ENCODE results near the gene TMEM245. TPM values are rescaled to one million over a fixed set of nuclear protein-coding genes. Genes with fewer than 3 reads are reported as not detected.

The TMEM245 gene
- total RNA-seq, 1 experiment from 2014 or later: 54.0 TPM

GRCh38 chr9:109052416-109052815, 67.3 kb downstream of the TMEM245 start:
- ChIA-PET POLR2A (no interaction called here), CTCF (no interaction called here)
- no peak for DNase-seq (ENCODE audit: low read depth, low spot score)
- Histone ChIP-seq H3K36me3 (ENCODE audit: control insufficient read depth, insufficient read depth, low read length) (peaks cover 28% of the 10 kb centered on the region), H3K9me3 (ENCODE audit: control insufficient read depth, insufficient read depth, low read depth, low read length) (no peaks in the 10 kb centered on the region), H3K27me3 (ENCODE audit: control insufficient read depth, insufficient read depth, low read length) (no peaks in the 10 kb centered on the region), H3K4me1 (ENCODE audit: control insufficient read depth, insufficient read depth, low read length) (no peaks in the 10 kb centered on the region), H3K4me3 (ENCODE audit: low read depth in 2 of 2, low read length in 2 of 2) (no peak overlapping the region), H3K27ac (ENCODE audit: low read length) (no peak overlapping the region)
- no peak for ATAC-seq
- in situ Hi-C loops (cut with HindIII; ENCODE audit: low pct_unique_long_range_greater_than_20kb, low sequenced_read_pairs) (no loop called here), intact Hi-C loops (cut with micrococcal nuclease; ENCODE audit: unreplicated experiment) (no loop called here)
- no TSS peak for BruUV-seq (replicated peaks)
- TF ChIP-seq SIN3A (IDR thresholded peaks at IDR 0.05; ENCODE audit: borderline replicate concordance, insufficient read depth, low read depth, low read length) (no peak), POLR2AphosphoS5 (IDR thresholded peaks at IDR 0.05; ENCODE audit: low read depth, low read length) (no peak), TCF7L2 (IDR thresholded peaks at IDR 0.05; ENCODE audit: low read depth, low read length) (no peak), CTCF (IDR thresholded peaks at IDR 0.05) (no peak), REST (IDR thresholded peaks at IDR 0.05; ENCODE audit: insufficient read depth in 1 of 2, low read depth in 2 of 2, low read length in 1 of 2) (no peak)

GRCh38 chr9:109051733-109052132, 68.0 kb downstream of the TMEM245 start:
- ChIA-PET CTCF (no interaction called here), POLR2A (no interaction called here)
- DNase-seq (ENCODE audit: low read depth, low spot score) (no peak), ATAC-seq (no peak)
- Histone ChIP-seq H3K27me3 (ENCODE audit: control insufficient read depth, insufficient read depth, low read length) (no peaks in the 10 kb centered on the region), H3K9me3 (ENCODE audit: control insufficient read depth, insufficient read depth, low read depth, low read length) (no peaks in the 10 kb centered on the region), H3K4me3 (ENCODE audit: low read depth in 2 of 2, low read length in 2 of 2) (no peak overlapping the region), H3K36me3 (ENCODE audit: control insufficient read depth, insufficient read depth, low read length) (peaks cover 32% of the 10 kb centered on the region), H3K4me1 (ENCODE audit: control insufficient read depth, insufficient read depth, low read length) (no peaks in the 10 kb centered on the region), H3K27ac (ENCODE audit: low read length) (no peak overlapping the region)
- in situ Hi-C loops (cut with HindIII; ENCODE audit: low pct_unique_long_range_greater_than_20kb, low sequenced_read_pairs): no loop called here
- no TSS peak for BruUV-seq (replicated peaks)
- intact Hi-C loops (cut with micrococcal nuclease; ENCODE audit: unreplicated experiment): no loop called here
- TF ChIP-seq POLR2AphosphoS5 (IDR thresholded peaks at IDR 0.05; ENCODE audit: low read depth, low read length) (no peak), TCF7L2 (IDR thresholded peaks at IDR 0.05; ENCODE audit: low read depth, low read length) (no peak), REST (IDR thresholded peaks at IDR 0.05; ENCODE audit: insufficient read depth in 1 of 2, low read depth in 2 of 2, low read length in 1 of 2) (no peak), SIN3A (IDR thresholded peaks at IDR 0.05; ENCODE audit: borderline replicate concordance, insufficient read depth, low read depth, low read length) (no peak), CTCF (IDR thresholded peaks at IDR 0.05) (no peak)

All from Panc1 (cell line).